Measurements from ENCODE around the gene SLC27A5.

SLC27A5 gene

GRCh38 chr19:58515259-58515658 is 3.5 kb upstream of the SLC27A5 start:
- Histone ChIP-seq H3K9ac (ENCODE audit: low read length) (peak overlapping the region; percentile 87), H3K79me1 (replicated peaks; ENCODE audit: low read length, poor library complexity, severe bottlenecking) (peaks cover 39% of the 10 kb centered on the region), H3K36me3 (ENCODE audit: control insufficient read depth in 1 of 2, insufficient read depth in 2 of 2, low read depth in 1 of 2, low read length in 2 of 2) (peaks cover 22 to 59% of the 10 kb centered on the region in 2 experiments), H2BK120ac (ENCODE audit: low read depth, low read length) (no peak overlapping the region), H3K18ac (ENCODE audit: low read depth in 1 of 2, low read length in 2 of 2) (no peak overlapping the region), H3K4me3 (ENCODE audit: insufficient read depth in 1 of 2, low read depth in 1 of 2, low read length in 2 of 2) (no peak overlapping the region), H3K23ac (ENCODE audit: low read length in 2 of 2) (no peak overlapping the region), H3K4ac (ENCODE audit: low read depth in 1 of 2, low read length in 2 of 2) (no peak overlapping the region), H3K14ac (ENCODE audit: low read length in 2 of 2) (no peak overlapping the region), H3K4me2 (ENCODE audit: low read length, poor library complexity, severe bottlenecking) (no peak overlapping the region), H3K4me1 (ENCODE audit: control insufficient read depth, insufficient read depth, low read depth, low read length) (peaks cover 28% of the 10 kb centered on the region), H3K27me3 (ENCODE audit: control insufficient read depth in 1 of 2, insufficient read depth in 1 of 2, low read length in 2 of 2) (no peaks in the 10 kb centered on the region), H4K91ac (ENCODE audit: low read length) (no peak overlapping the region), H2BK12ac (ENCODE audit: low read length in 2 of 2) (no peak overlapping the region), H2AFZ (ENCODE audit: low read depth, low read length) (no peak overlapping the region), H3K9me3 (ENCODE audit: control insufficient read depth, low read length) (no peaks in the 10 kb centered on the region), H3K27ac (ENCODE audit: low read length, poor library complexity, severe bottlenecking) (no peak overlapping the region), H2AK5ac (ENCODE audit: low read length, severe bottlenecking) (no peak overlapping the region), H4K8ac (ENCODE audit: low read length) (no peak overlapping the region), H2BK15ac (ENCODE audit: low read depth, poor library complexity, severe bottlenecking) (no peak overlapping the region), H2BK5ac (ENCODE audit: low read depth, low read length, poor library complexity, severe bottlenecking) (no peak overlapping the region)
- 88% methylated on average over 2 of the region's 2 CpGs for WGBS
- no peak for DNase-seq

- Histone ChIP-seq H2AK5ac (ENCODE audit: low read length, severe bottlenecking) (no peak overlapping the region), H3K4me1 (ENCODE audit: control insufficient read depth, insufficient read depth, low read depth, low read length) (peaks cover 28% of the 10 kb centered on the region), H2AFZ (ENCODE audit: low read depth, low read length) (no peak overlapping the region), H3K4ac (ENCODE audit: low read depth in 1 of 2, low read length in 2 of 2) (peak overlapping the region; percentile 10 to 20), H3K18ac (ENCODE audit: low read depth in 1 of 2, low read length in 2 of 2) (peak overlapping the region; percentile 27 to 72), H3K36me3 (ENCODE audit: control insufficient read depth in 1 of 2, insufficient read depth in 2 of 2, low read depth in 1 of 2, low read length in 2 of 2) (peaks cover 25 to 62% of the 10 kb centered on the region in 2 experiments), H3K9me3 (ENCODE audit: control insufficient read depth, low read length) (no peaks in the 10 kb centered on the region), H2BK5ac (ENCODE audit: low read depth, low read length, poor library complexity, severe bottlenecking) (no peak overlapping the region), H4K91ac (ENCODE audit: low read length) (peak overlapping the region; percentile 23), H3K9ac (ENCODE audit: low read length) (peak overlapping the region; percentile 87), H3K23ac (ENCODE audit: low read length in 2 of 2) (no peak overlapping the region), H3K27ac (ENCODE audit: low read length, poor library complexity, severe bottlenecking) (no peak overlapping the region), H2BK120ac (ENCODE audit: low read depth, low read length) (no peak overlapping the region), H3K4me3 (ENCODE audit: insufficient read depth in 1 of 2, low read depth in 1 of 2, low read length in 2 of 2) (peak overlapping the region in 1 of 2 experiments; percentile 81), H2BK12ac (ENCODE audit: low read length in 2 of 2) (no peak overlapping the region), H3K14ac (ENCODE audit: low read length in 2 of 2) (peak overlapping the region in 1 of 2 experiments; percentile 56), H2BK15ac (ENCODE audit: low read depth, poor library complexity, severe bottlenecking) (no peak overlapping the region), H3K27me3 (ENCODE audit: control insufficient read depth in 1 of 2, insufficient read depth in 1 of 2, low read length in 2 of 2) (no peaks in the 10 kb centered on the region), H3K4me2 (ENCODE audit: low read length, poor library complexity, severe bottlenecking) (no peak overlapping the region), H4K8ac (ENCODE audit: low read length) (peak overlapping the region; percentile 61), H3K79me1 (replicated peaks; ENCODE audit: low read length, poor library complexity, severe bottlenecking) (peaks cover 36% of the 10 kb centered on the region)
- 87% methylated on average over 3 of the region's 3 CpGs for WGBS
- DNase-seq: no peak
Observed at GRCh38 chr19:58514564-58515022, 2.8 kb upstream of the SLC27A5 start.

GRCh38 chr19:58513694-58514563 is 2.1 kb upstream of the SLC27A5 start:
- Histone ChIP-seq H4K91ac (ENCODE audit: low read length) (peak overlapping the region; percentile 43), H3K18ac (ENCODE audit: low read depth in 1 of 2, low read length in 2 of 2) (peak overlapping the region; percentile 27 to 72), H2BK120ac (ENCODE audit: low read depth, low read length) (no peak overlapping the region), H3K4me2 (ENCODE audit: low read length, poor library complexity, severe bottlenecking) (no peak overlapping the region), H3K79me1 (replicated peaks; ENCODE audit: low read length, poor library complexity, severe bottlenecking) (peaks cover 36% of the 10 kb centered on the region), H4K8ac (ENCODE audit: low read length) (peak overlapping the region; percentile 92), H2BK15ac (ENCODE audit: low read depth, poor library complexity, severe bottlenecking) (no peak overlapping the region), H2BK5ac (ENCODE audit: low read depth, low read length, poor library complexity, severe bottlenecking) (no peak overlapping the region), H3K4ac (ENCODE audit: low read depth in 1 of 2, low read length in 2 of 2) (peak overlapping the region; percentile 10 to 20), H3K27ac (ENCODE audit: low read length, poor library complexity, severe bottlenecking) (no peak overlapping the region), H3K23ac (ENCODE audit: low read length in 2 of 2) (no peak overlapping the region), H2BK12ac (ENCODE audit: low read length in 2 of 2) (peak overlapping the region in 1 of 2 experiments; percentile 0), H3K14ac (ENCODE audit: low read length in 2 of 2) (peak overlapping the region in 1 of 2 experiments; percentile 56), H2AK5ac (ENCODE audit: low read length, severe bottlenecking) (no peak overlapping the region), H3K27me3 (ENCODE audit: control insufficient read depth in 1 of 2, insufficient read depth in 1 of 2, low read length in 2 of 2) (no peaks in the 10 kb centered on the region), H3K4me1 (ENCODE audit: control insufficient read depth, insufficient read depth, low read depth, low read length) (peaks cover 28% of the 10 kb centered on the region), H3K36me3 (ENCODE audit: control insufficient read depth in 1 of 2, insufficient read depth in 2 of 2, low read depth in 1 of 2, low read length in 2 of 2) (peaks cover 28 to 66% of the 10 kb centered on the region in 2 experiments), H2AFZ (ENCODE audit: low read depth, low read length) (no peak overlapping the region), H3K9me3 (ENCODE audit: control insufficient read depth, low read length) (no peaks in the 10 kb centered on the region), H3K4me3 (ENCODE audit: insufficient read depth in 1 of 2, low read depth in 1 of 2, low read length in 2 of 2) (peak overlapping the region; percentile 11 to 81), H3K9ac (ENCODE audit: low read length) (peak overlapping the region; percentile 87)
- WGBS: 31% methylated on average over 42 of the region's 66 CpGs
- DNase-seq: peak; percentile 78

GRCh38 chr19:58513213-58513693 is 1.5 kb upstream of the SLC27A5 start:
- whole genome bisulfite sequencing: 97% methylated on average over 10 of the region's 10 CpGs
- H3K9ac ChIP-seq (ENCODE audit: low read length): peak overlapping the region; percentile 87
- H3K23ac ChIP-seq (ENCODE audit: low read length in 2 of 2): no peak overlapping the region
- no peak overlapping the region for H3K4me2 ChIP-seq (ENCODE audit: low read length, poor library complexity, severe bottlenecking)
- H2BK120ac ChIP-seq (ENCODE audit: low read depth, low read length): no peak overlapping the region
- H3K4me3 ChIP-seq (ENCODE audit: insufficient read depth in 1 of 2, low read depth in 1 of 2, low read length in 2 of 2): no peak overlapping the region
- no peak overlapping the region for H3K18ac ChIP-seq (ENCODE audit: low read depth in 1 of 2, low read length in 2 of 2)
- H3K27ac ChIP-seq (ENCODE audit: low read length, poor library complexity, severe bottlenecking): no peak overlapping the region
- peaks cover 23% of the 10 kb centered on the region for H3K4me1 ChIP-seq (ENCODE audit: control insufficient read depth, insufficient read depth, low read depth, low read length)
- no peak overlapping the region for H4K91ac ChIP-seq (ENCODE audit: low read length)
- H2AFZ ChIP-seq (ENCODE audit: low read depth, low read length): no peak overlapping the region
- H3K14ac ChIP-seq (ENCODE audit: low read length in 2 of 2): no peak overlapping the region
- no peak overlapping the region for H3K4ac ChIP-seq (ENCODE audit: low read depth in 1 of 2, low read length in 2 of 2)
- no peak for DNase-seq
- H2BK12ac ChIP-seq (ENCODE audit: low read length in 2 of 2): no peak overlapping the region
- H3K36me3 ChIP-seq (ENCODE audit: control insufficient read depth in 1 of 2, insufficient read depth in 2 of 2, low read depth in 1 of 2, low read length in 2 of 2): peaks cover 28 to 66% of the 10 kb centered on the region in 2 experiments
- H2BK5ac ChIP-seq (ENCODE audit: low read depth, low read length, poor library complexity, severe bottlenecking): no peak overlapping the region
- no peaks in the 10 kb centered on the region for H3K27me3 ChIP-seq (ENCODE audit: control insufficient read depth in 1 of 2, insufficient read depth in 1 of 2, low read length in 2 of 2)
- H4K8ac ChIP-seq (ENCODE audit: low read length): no peak overlapping the region
- H2BK15ac ChIP-seq (ENCODE audit: low read depth, poor library complexity, severe bottlenecking): no peak overlapping the region
- H2AK5ac ChIP-seq (ENCODE audit: low read length, severe bottlenecking): no peak overlapping the region
- H3K79me1 ChIP-seq (replicated peaks; ENCODE audit: low read length, poor library complexity, severe bottlenecking): peaks cover 36% of the 10 kb centered on the region
- no peaks in the 10 kb centered on the region for H3K9me3 ChIP-seq (ENCODE audit: control insufficient read depth, low read length)
